Measurements from ENCODE around the gene CAMK2D.

The CAMK2D gene

DNA sequence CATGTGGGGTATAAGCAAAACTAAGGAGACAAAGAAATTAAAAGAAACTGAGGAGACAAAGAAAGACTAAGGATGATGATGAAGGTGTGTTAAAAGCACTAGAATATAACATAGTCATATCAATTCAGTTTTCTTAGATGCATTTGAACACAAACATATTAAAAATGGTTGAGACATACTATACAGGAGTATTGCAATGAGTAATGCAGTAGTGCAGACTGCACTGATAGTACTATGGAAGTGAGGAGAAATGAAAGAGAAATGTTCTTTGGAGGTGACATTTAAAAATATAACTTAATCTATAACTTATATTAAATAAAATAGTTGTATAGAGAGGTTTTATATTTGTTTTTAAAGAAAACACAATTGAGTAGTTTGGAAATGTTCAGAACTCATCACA is 279.2 kb downstream of the CAMK2D start:
- DNase-seq (ENCODE audit: low read depth): no peak
- in situ Hi-C loops (cut with HindIII; ENCODE audit: low sequenced_read_pairs): no loop called here
- TF ChIP-seq, protein P1, sequence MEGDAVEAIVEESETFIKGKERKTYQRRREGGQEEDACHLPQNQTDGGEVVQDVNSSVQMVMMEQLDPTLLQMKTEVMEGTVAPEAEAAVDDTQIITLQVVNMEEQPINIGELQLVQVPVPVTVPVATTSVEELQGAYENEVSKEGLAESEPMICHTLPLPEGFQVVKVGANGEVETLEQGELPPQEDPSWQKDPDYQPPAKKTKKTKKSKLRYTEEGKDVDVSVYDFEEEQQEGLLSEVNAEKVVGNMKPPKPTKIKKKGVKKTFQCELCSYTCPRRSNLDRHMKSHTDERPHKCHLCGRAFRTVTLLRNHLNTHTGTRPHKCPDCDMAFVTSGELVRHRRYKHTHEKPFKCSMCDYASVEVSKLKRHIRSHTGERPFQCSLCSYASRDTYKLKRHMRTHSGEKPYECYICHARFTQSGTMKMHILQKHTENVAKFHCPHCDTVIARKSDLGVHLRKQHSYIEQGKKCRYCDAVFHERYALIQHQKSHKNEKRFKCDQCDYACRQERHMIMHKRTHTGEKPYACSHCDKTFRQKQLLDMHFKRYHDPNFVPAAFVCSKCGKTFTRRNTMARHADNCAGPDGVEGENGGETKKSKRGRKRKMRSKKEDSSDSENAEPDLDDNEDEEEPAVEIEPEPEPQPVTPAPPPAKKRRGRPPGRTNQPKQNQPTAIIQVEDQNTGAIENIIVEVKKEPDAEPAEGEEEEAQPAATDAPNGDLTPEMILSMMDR (IDR thresholded peaks at IDR 0.05; ENCODE audit: low read depth, low read length, missing control alignments): no peak
- H3K4me3 ChIP-seq (ENCODE audit: low read depth, low read length): no peak overlapping the region

DNA sequence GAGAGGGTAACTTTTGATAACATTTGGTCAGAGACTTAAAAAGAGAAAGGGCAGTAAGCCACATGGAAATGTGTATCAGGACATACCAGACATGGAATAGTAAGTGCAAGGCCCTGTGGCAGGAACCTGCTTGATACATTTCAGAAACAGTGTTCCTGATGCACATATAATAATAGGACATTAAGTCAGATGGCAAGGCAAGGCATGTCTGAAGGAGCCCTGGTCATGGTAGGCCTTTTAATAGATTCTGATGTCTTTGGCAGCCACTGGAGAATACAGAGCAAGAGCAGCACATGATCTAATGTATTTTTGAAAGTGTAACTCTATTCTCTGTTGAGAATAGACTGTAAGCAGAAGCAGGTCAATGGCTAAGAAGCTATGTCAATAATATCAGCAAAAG is 279.7 kb downstream of the CAMK2D start:
- TF ChIP-seq, protein P1 (IDR thresholded peaks at IDR 0.05; ENCODE audit: low read depth, low read length, missing control alignments): no peak
- in situ Hi-C loops (cut with HindIII; ENCODE audit: low sequenced_read_pairs): no loop called here

DNA sequence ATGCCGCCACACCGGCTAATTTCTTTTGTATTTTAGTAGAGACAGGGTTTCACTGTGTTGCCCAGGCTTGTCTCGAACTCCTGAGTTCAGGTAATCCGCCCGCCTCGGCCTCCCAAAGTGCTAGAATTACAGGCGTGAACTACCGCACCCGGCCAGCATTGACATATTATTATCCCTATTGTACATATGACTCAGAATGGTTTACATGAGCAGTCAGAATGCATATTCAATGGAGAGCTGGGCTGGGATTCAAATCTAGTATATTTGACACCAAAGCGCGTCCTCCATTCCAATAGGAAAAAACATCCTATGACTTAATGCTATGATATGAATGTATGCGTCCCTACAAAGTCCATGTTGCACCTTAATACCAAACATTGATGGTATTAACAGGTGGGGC is 281.4 kb downstream of the CAMK2D start:
- H3K4me3 ChIP-seq (ENCODE audit: low read depth, low read length): no peak overlapping the region
- in situ Hi-C loops (cut with HindIII; ENCODE audit: low sequenced_read_pairs): no loop called here

More for the DNA sequence above, 279.7 kb downstream of the CAMK2D start:
- H3K4me3 ChIP-seq (ENCODE audit: low read depth, low read length): no peak overlapping the region
- DNase-seq (ENCODE audit: low read depth): no peak

DNA sequence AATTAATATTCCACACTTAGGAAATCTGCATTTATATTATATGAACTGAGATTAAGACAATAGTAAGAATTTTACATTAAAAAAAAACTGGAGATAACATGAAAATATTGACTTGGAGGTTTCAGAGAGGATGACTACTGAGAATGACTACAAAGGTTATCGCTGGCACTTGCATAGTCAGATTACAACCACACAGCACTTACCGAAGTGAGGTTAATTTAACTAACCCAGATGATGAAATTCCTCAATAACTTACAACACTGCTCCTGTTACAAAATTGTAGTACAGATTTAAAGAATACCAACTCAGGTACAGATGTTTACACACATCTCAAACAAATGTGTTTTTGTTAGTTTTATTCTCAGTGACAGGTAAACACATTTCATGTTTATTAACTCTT is 283.5 kb downstream of the CAMK2D start:
- in situ Hi-C loops (cut with HindIII; ENCODE audit: low sequenced_read_pairs): no loop called here
- TF ChIP-seq, protein P1 (IDR thresholded peaks at IDR 0.05; ENCODE audit: low read depth, low read length, missing control alignments): no peak
- DNase-seq (ENCODE audit: low read depth): no peak
- H3K4me3 ChIP-seq (ENCODE audit: low read depth, low read length): no peak overlapping the region

More for the DNA sequence above, 281.4 kb downstream of the CAMK2D start:
- TF ChIP-seq, protein P1 (IDR thresholded peaks at IDR 0.05; ENCODE audit: low read depth, low read length, missing control alignments): no peak
- DNase-seq (ENCODE audit: low read depth): no peak

DNA sequence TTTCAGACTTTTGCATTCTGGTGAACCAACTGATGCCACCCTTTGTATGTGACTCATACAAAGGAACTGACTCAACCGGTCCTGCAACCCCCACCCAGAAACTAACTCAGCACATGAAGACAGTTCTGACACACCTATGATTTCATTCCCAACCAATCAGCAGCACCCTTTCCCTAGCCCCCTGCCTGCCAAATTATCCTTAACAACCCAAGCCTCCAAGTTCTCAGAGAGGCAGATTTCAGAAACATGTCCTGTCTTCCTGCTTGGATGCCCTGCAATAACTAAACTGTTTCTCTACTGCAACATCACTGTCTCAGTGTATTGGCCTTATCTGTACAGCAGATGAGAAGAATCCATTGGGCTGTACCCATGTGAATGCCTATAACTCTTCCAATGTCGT is 284.7 kb downstream of the CAMK2D start:
- in situ Hi-C loops (cut with HindIII; ENCODE audit: low sequenced_read_pairs): no loop called here
- TF ChIP-seq, protein P1 (IDR thresholded peaks at IDR 0.05; ENCODE audit: low read depth, low read length, missing control alignments): no peak
- no peak for DNase-seq (ENCODE audit: low read depth)
- no peak overlapping the region for H3K4me3 ChIP-seq (ENCODE audit: low read depth, low read length)

DNA sequence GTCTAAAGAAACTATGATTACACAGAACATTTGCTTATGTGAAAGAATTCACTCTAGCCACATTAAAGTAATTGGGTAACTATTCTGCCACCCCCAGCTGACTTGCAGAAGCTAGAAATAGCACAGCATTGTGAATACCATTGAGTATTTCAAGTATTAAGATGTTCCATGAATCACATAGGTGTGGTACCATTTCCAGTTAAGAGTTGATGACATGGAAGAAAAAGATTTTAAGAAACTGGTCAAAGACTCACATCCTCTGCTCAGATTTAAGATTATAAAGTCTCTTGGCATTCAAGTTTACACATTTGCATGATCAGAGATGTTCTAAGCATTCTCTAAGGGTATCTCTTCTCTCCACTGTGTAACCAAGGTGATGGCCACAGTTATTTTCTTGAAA is 287.5 kb downstream of the CAMK2D start:
- TF ChIP-seq, protein P1 (IDR thresholded peaks at IDR 0.05; ENCODE audit: low read depth, low read length, missing control alignments): no peak
- H3K4me3 ChIP-seq (ENCODE audit: low read depth, low read length): no peak overlapping the region
- DNase-seq (ENCODE audit: low read depth): peak; percentile 42
- in situ Hi-C loops (cut with HindIII; ENCODE audit: low sequenced_read_pairs): no loop called here

DNA sequence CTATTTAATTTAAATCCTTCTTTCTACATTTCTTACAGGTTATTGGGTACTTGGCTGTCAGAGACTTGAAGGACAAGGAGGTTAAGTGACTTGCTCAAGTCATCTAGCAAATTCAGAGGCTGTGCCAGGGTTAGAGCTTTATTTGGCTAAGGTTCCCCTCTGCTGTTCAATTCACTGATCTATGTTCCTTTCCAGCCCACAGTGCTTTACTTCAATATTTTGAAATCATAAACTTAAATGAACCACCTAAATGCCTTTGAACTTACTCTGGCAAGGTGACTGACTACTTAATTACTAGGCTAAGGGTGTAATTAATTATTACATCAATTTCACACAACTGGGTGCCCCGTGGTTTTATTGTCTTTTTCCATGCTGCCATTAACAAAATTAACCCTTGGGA is 288.7 kb downstream of the CAMK2D start:
- no peak overlapping the region for H3K4me3 ChIP-seq (ENCODE audit: low read depth, low read length)
- in situ Hi-C loops (cut with HindIII; ENCODE audit: low sequenced_read_pairs): no loop called here
- TF ChIP-seq, protein P1 (IDR thresholded peaks at IDR 0.05; ENCODE audit: low read depth, low read length, missing control alignments): no peak
- DNase-seq (ENCODE audit: low read depth): no peak
